ENCODE results near the gene UNC13D. TPM values are rescaled to one million over a fixed set of nuclear protein-coding genes. Genes with fewer than 3 reads are reported as not detected.
A peak's percentile ranks its signal among the peaks of the same experiment; 100 is the strongest.
"Not testable (repeated sequence)": the region's sequence is repeated elsewhere in the genome, so short reads cannot be mapped to it uniquely, and the experiment has no call there.

UNC13D gene
- total RNA-seq, 2 donors from 2014 or later = 8.6 to 21.8 TPM

DNA sequence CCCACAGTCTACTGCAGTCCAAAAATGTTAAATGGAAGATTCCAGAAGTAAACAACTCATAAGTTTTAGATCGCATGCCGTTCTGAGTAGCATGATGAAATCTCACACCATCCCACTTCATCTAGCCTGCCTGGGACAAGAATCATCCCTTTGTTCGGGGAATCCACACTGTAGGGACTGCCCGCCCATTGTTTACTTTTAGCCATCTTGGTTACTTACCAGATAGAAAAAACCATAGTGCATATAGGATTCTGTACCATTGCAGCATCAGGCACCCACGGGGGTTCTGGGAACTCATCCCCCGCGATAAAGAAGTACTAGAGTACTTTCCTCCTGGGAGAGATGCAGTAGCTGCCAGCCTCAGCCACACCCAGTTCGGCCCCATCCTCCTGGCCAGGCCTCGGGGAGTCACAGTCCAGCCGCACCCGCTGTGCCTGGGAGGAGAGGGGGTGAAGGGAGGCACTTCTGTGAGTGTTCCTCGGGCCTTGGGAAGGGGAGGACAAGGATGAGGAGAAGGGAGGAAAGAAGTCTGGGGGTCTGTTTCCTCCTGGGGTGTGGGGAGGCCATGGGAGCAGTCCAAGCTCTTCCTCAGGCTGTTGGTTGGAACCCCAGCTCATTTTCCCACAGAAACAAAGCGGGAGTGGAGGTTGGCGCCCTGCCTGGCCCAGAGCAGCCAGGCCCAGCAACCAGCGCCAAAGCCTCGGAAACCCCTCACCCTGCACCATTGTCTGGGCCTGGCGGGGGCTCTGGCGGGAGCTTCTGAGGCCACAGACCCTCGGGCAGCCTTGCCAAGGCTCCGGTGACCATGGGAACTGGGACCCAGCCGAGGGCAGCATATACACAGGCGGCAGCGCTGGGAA, 25.3 kb upstream of the UNC13D start:
- H3K36me3 ChIP-seq (replicated peaks in 1 of 2; ENCODE audit: insufficient read depth in 1 of 2, low read depth in 2 of 2) = no peaks in the 10 kb centered on the region
- intact Hi-C loops (cut with DNase I) = no loop called here
- TF ChIP-seq, protein P1, sequence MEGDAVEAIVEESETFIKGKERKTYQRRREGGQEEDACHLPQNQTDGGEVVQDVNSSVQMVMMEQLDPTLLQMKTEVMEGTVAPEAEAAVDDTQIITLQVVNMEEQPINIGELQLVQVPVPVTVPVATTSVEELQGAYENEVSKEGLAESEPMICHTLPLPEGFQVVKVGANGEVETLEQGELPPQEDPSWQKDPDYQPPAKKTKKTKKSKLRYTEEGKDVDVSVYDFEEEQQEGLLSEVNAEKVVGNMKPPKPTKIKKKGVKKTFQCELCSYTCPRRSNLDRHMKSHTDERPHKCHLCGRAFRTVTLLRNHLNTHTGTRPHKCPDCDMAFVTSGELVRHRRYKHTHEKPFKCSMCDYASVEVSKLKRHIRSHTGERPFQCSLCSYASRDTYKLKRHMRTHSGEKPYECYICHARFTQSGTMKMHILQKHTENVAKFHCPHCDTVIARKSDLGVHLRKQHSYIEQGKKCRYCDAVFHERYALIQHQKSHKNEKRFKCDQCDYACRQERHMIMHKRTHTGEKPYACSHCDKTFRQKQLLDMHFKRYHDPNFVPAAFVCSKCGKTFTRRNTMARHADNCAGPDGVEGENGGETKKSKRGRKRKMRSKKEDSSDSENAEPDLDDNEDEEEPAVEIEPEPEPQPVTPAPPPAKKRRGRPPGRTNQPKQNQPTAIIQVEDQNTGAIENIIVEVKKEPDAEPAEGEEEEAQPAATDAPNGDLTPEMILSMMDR (IDR thresholded peaks at IDR 0.05) = no peak
- TF ChIP-seq POLR2A (IDR thresholded peaks at IDR 0.05) = no peak
- 67 to 74% methylated on average over 18 to 23 of the region's 23 CpGs for WGBS, 2 donors
- H3K27me3 ChIP-seq = no peaks in the 10 kb centered on the region
- peak overlapping the region in 2 of 4 donors; percentile 30 to 40 for H3K27ac ChIP-seq
- no peaks in the 10 kb centered on the region for H3K9me3 ChIP-seq
- DNase-seq (no peak), ATAC-seq (no peak)
- peaks cover 11% of the 10 kb centered on the region for H3K4me1 ChIP-seq
- no peak overlapping the region for H3K4me3 ChIP-seq

DNA sequence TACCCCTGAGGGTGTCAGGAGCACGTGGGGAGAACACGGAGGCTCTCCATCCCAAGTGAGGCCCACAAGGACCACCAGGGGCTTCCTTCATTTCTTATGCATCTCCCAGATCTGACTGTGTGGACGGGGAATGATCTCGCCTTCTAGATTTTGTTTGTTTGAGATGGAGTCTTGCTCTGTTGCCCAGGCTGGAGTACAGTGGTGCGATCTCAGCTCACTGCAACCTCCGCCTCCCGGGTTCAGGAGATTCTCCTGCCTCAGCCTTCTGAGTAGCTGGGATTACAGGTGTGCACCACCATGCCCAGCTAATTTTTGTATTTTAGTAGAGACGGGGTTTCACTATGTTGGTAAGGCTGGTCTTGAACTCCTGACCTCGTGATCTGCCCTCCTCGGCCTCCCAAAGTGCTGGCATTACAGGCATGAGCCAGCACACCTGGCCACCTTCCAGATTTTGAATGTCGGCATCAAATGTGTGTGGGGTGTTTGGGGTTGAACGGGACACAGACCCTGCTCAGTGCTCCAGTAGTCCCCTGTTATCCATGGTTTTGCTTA, 24.6 kb upstream of the UNC13D start:
- ATAC-seq; DNase-seq; H3K27me3 ChIP-seq; H3K36me3 ChIP-seq (replicated peaks in 1 of 2; ENCODE audit: insufficient read depth in 1 of 2, low read depth in 2 of 2); intact Hi-C loops (cut with DNase I); H3K9me3 ChIP-seq; H3K4me3 ChIP-seq: not testable (repeated sequence)
- Histone ChIP-seq H3K4me1 (peaks cover 11% of the 10 kb centered on the region), H3K27ac (peak overlapping the region in 1 of 4 donors; percentile 30)
- 78 to 85% methylated on average over 11 to 12 of the region's 12 CpGs for WGBS, 2 donors

DNA sequence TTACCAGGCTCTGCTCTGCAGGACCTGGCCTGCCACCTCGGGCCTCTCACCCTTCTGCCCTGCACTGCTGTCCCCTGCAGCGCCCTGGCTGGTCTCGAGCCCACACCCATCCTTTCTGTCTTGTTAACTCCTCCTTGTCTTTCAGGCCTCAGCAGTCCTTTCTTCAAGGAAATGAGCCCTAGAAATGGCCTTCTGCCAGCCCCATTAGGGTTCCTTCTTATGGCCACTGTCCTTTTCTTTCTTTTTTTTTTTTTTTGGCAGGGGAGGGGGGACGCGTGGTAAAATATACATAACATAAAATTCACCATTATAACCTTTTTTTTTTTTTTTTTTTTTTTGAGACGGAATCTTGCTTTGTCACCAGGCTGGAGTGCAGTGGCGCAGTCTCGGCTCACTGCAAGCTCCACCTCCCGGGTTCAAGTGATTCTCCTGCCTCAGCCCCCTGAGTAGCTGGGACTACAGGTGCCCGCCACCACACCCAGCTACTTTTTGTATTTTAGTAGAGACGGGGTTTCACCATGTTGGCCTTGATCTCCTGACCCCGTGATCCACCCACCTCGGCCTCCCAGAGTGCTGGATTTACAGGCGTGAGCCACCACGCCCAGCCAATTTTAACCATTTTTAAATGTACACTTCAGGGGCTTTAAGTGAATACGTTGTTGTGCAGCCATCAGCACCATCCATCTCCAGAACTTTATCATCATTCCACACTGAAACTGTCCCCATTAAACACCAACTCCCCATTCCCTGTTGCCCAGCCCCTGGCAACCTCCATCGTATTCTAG, 21.4 kb upstream of the UNC13D start:
- intact Hi-C loops (cut with DNase I); H3K27me3 ChIP-seq; DNase-seq; H3K36me3 ChIP-seq (replicated peaks in 1 of 2; ENCODE audit: insufficient read depth in 1 of 2, low read depth in 2 of 2); H3K9me3 ChIP-seq; ATAC-seq; H3K27ac ChIP-seq; H3K4me3 ChIP-seq; H3K4me1 ChIP-seq: not testable (repeated sequence)
- 77 to 82% methylated on average over 16 to 17 of the region's 17 CpGs for WGBS, 2 donors

DNA sequence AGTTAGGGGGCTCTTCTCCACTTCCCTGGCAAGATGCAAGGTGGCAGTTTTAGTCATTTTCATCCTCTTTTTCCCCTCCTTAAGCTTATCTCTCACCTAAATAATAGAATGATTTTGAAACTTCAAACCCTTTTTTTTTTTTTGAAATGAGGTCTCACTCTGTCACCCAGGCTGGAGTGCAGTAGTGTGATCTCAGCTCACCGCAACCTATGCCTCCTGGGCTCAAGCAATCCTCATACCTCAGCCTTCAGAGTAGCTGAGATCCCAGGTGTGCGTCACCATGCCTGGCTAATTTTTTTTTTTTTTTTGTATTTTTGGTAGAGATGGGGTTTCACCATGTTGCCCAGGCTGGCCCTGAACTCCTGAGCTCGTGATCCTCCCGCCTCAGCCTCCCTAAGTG, 20.7 kb upstream of the UNC13D start:
- H3K36me3 ChIP-seq (replicated peaks in 1 of 2; ENCODE audit: insufficient read depth in 1 of 2, low read depth in 2 of 2); intact Hi-C loops (cut with DNase I); ATAC-seq; H3K4me1 ChIP-seq; DNase-seq; H3K4me3 ChIP-seq; H3K27me3 ChIP-seq; H3K9me3 ChIP-seq; H3K27ac ChIP-seq: not testable (repeated sequence)
- WGBS, 2 donors = 79 to 88% methylated on average over 4 of the region's 4 CpGs

DNA sequence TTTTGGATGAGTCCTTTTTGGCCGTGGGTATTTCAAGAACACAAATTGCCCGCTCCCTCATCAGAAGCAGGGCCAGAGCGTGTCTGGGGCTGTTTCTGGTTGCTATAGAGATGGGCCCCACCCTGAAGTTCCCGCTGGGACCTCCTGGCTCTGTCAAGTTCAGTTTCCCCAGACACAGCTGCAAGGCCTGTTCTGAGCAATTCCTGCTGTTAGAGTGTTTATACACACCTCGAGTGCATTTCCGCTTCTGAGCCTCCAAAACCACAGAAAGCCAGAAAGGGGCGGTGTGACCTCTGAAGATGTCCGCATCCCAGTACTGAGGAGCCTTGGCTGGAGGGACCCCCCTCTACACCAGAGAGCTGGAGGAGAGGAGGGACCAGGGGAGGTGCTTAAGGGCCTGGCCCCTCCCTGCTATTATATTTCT, 20.3 kb upstream of the UNC13D start:
- ATAC-seq = peak; percentile 25
- 62 to 85% methylated on average over 4 to 8 of the region's 8 CpGs for WGBS, 2 donors

More for the DNA sequence above, 20.3 kb upstream of the UNC13D start:
- no peak overlapping the region for H3K4me3 ChIP-seq
- no peak overlapping the region for H3K27ac ChIP-seq
- DNase-seq = peak in 3 of 4 donors; percentile 31 to 59 (median 39)
- H3K9me3 ChIP-seq = no peaks in the 10 kb centered on the region
- H3K27me3 ChIP-seq = no peaks in the 10 kb centered on the region
- TF ChIP-seq, protein P1 (IDR thresholded peaks at IDR 0.05) = no peak
- no peak for TF ChIP-seq POLR2A (IDR thresholded peaks at IDR 0.05)
- intact Hi-C loops (cut with DNase I) = no loop called here
- no peaks in the 10 kb centered on the region for H3K4me1 ChIP-seq
- H3K36me3 ChIP-seq (replicated peaks in 1 of 2; ENCODE audit: insufficient read depth in 1 of 2, low read depth in 2 of 2) = no peaks in the 10 kb centered on the region
